NCI-H2029 (cell line): ENCODE measurements around the gene FYB1.

Experiments used
- DNase-seq: peaks from one replicate; lab custom pipeline; 2025; lab: John Stamatoyannopoulos, UW

FYB1 gene

GRCh38 chr5:39080168-39080567 lies 139.2 kb downstream of the FYB1 start:
- DNase-seq: no peak

- no peak for DNase-seq
These were observed 140.2 kb downstream of the FYB1 start for GRCh38 chr5:39079147-39079546.

DNA sequence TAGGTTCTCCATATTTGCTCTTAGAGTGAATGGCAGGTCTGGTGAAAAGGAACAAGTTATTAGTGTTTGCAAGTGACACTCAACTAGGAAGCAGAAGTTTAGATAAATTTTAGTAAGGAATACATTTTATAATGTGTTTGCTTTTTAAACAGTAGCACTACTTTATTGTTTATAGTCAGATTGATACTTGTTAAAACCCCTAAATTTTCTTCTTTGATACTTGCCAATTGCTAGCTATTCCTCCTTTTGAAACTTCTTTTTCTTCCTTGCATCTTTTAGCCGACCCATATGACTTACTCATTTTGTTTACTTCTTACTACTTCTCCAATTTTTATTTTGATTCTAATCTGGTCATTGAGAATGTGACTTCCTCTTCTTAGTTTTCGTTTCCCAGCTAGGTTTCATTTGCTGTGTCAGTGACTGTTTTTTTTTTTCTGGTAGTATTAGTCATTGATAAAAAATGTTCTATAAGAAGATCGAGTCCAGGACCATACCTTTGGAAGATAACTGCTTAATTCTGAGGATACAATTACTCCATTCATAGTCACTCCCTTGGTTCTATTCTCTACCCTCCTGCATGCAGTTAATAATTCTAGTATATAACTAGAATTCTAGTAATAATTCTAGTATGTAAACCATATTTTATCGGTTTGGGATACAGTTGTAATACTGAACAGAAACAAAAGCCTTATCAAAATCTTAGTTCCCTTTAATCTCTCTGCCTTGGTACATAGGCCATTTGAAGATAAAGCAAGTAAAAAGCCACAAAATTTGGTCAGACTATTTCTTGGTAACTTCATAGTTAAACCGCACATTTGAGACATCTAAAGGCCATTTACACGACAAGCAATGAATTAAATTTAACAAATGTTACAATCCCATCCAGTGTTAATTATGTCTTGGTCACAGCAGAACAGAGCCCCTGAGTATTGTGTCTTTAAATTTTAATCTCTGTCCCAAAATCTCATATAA lies 142.3 kb downstream of the FYB1 start:
- no peak for DNase-seq

DNA sequence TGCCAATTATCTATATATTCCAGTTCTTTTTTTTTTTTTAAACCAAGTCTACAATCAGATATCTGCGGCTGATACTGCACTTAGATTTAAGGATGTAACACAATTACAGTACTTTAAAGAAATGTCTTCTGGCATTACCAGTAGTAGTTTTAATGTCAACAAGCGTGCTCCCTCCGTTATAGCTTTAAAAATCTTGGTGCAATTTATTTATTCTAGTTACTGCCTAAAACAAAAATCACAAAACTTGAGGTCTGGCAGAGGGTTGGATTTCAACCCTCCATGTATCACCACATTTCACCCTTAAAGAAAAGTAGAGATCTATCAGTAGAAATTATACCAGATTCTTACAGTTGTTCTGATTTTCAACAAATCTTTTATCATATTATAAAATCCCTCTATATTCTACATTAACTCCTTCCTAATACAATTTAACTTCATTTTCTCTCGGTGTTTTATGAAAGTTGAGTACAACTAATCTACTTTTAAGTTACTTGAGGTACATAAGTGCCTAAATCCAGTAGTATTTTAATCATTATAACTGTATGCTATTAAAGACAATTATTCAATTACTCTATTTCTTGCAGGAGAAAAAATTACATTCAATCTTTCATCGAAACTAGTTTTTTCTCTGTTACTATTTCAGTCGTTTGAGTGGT lies 143.1 kb downstream of the FYB1 start:
- DNase-seq: no peak

- peak; percentile 70 for DNase-seq
These were observed 145.1 kb downstream of the FYB1 start, which contains the start of gene RICTOR for GRCh38 chr5:39074017-39074814. RICTOR (minus strand) TSS chr5:39074399; CDS start chr5:39074377, 22 bp downstream.

DNA sequence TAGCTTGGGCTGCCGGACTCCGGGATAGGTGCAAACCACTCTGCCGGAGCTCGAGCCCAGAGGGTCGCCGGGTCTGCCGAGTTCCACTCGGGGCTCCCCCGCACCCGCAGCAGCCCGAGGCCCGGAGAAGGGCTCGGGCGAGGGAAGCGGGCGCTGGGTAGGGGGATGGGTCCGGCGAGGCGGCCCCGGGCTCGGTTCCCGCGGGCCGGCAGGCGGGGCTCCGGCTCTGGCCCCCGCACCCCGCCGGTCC lies 145.7 kb downstream of the FYB1 start:
- no peak for DNase-seq

GRCh38 chr5:39072925-39073766 lies 146.2 kb downstream of the FYB1 start:
- no peak for DNase-seq

DNA sequence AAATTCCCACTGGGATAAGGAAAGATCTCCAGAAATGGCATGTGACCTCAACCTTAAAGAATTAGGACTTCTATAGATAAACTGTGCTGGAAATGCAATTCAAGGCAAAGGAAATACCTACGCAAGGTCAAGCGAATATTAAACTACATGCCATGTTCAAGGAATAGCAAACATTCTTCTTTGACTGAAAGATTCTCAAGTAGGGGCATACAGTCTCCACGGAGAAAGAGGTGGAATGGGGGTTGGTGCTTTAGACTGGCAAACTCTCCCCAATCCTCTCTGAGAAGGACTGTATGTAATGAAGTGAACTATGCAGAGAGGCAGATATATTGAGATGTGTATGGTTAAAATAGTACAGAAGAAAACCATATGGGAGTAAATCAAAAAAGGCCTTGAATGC lies 151.3 kb downstream of the FYB1 start:
- DNase-seq: no peak

GRCh38 chr5:39064450-39064849 lies 154.9 kb downstream of the FYB1 start:
- no peak for DNase-seq

GRCh38 chr5:39063037-39063436 lies 156.3 kb downstream of the FYB1 start:
- DNase-seq: no peak

DNA sequence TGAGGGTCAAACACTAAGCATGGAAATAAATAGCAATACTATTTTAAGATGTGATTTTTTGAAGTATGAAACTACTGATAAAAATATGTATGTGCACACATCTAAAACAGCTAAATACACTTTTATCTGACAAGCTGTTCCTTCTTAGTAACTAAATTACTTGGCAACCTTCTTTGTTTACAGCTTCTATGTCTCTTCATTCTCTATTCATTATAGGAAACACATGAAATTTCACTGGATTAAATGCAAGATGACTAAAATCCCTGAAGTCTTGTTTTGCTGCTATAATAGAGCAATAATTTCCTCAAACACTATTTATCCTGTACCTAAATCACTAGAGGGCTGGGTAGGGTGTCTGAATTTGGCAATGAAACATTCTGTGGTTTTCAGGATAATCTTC lies 156.8 kb downstream of the FYB1 start:
- no peak for DNase-seq

DNA sequence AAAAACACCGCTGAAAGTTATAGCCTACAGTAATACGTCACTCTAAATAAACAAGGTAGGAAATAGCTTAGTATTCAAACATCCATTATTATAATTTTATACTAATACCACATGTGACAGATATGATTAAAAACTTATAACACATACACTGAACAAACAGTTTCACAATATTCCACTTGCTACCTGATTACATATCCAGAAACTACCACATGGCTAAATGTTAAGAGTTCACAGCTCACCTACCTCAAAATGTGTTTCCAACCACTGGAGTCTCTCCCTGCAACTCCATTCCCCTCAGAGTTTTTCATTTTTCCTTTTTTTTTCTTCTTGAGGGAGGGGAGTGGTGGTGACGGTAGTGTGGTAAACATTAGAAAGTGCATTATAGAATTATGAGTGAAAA lies 157.3 kb downstream of the FYB1 start:
- no peak for DNase-seq

DNA sequence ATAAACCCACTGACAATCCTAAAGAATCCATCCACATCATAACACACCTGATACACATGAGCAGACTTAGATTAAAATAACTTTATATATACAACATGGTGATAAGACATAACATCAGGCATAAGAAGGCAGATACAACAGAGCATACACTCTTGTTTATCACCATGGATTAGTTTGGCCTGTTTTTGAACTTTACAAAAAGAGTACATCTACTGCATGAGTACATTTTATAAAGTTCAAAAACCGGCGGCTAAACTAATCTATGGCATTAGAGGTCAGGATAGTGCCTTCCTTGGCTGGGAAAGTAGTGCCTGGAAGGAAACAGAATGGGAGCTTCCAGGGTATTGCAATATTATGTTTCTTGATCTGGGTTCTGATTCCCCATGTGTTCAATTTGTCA lies 160.3 kb downstream of the FYB1 start:
- no peak for DNase-seq

GRCh38 chr5:39058178-39058921 lies 161.0 kb downstream of the FYB1 start:
- no peak for DNase-seq

DNA sequence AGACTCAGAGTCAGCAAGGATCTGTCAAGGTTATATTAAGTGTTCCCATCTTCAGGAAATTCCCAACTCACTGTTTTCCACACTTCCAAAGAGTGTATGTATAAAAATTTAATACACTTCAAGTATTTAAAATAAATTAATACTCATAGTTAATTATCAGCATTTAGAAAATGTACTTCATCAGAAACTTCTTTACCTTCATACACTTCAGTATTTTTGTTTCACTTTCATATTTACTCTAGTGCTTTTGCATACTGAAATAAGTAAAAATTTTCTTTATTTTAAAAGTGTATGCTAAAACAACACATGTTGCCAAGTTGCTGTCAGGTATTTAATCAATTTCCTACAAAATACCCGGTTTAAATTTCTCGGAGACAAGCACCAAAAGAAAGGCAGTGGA lies 161.6 kb downstream of the FYB1 start:
- DNase-seq: no peak

- DNase-seq: no peak
These were observed 163.5 kb downstream of the FYB1 start for GRCh38 chr5:39055768-39056398.
